ENCODE data around the gene TBC1D16. TPM values are rescaled to one million over a fixed set of nuclear protein-coding genes. Genes with fewer than 3 reads are reported as not detected.

TBC1D16 gene
- total and polyA plus RNA-seq, 2 donors from 2014 or later, result 9.1 to 68.0 TPM

GRCh38 chr17:79948945-79949655, 86.6 kb downstream of the TBC1D16 start:
- Histone ChIP-seq H3K36me3 (ENCODE audit: control insufficient read depth in 2 of 3, insufficient read depth in 3 of 3, low read length in 3 of 3) (peaks cover 0 to 13% (median 9%) of the 10 kb centered on the region in 3 donors), H3K9me3 (ENCODE audit: control insufficient read depth in 2 of 3, insufficient read depth in 1 of 3, low read length in 3 of 3) (no peaks in the 10 kb centered on the region), H3K27ac (ENCODE audit: low read depth in 2 of 2, low read length in 2 of 2) (no peak overlapping the region), H3K9ac (ENCODE audit: low read length in 3 of 3) (no peak overlapping the region), H3K27me3 (ENCODE audit: control insufficient read depth, insufficient read depth, low read length) (no peaks in the 10 kb centered on the region), H3K4me3 (ENCODE audit: low read length in 3 of 3) (no peak overlapping the region), H3K4me1 (ENCODE audit: control insufficient read depth in 2 of 3, insufficient read depth in 2 of 3, low read depth in 1 of 3, low read length in 3 of 3) (peaks cover 0 to 15% (median 15%) of the 10 kb centered on the region in 3 donors)
- no peak for TF ChIP-seq CTCF (IDR thresholded peaks at IDR 0.05; ENCODE audit: borderline replicate concordance, extremely low read depth, insufficient read depth)
- intact Hi-C loops (cut with DNase I), result no loop called here
- peak in 2 of 5 donors; percentile 48 to 60 for DNase-seq
- FAIRE-seq, result no peak

- intact Hi-C loops (cut with DNase I), result no loop called here
- peaks cover 0 to 19% (median 9%) of the 10 kb centered on the region in 3 donors for H3K36me3 ChIP-seq (ENCODE audit: control insufficient read depth in 2 of 3, insufficient read depth in 3 of 3, low read length in 3 of 3)
- no peak for TF ChIP-seq CTCF (IDR thresholded peaks at IDR 0.05; ENCODE audit: borderline replicate concordance, extremely low read depth, insufficient read depth)
Measured at GRCh38 chr17:79948406-79948944, 87.2 kb downstream of the TBC1D16 start.

GRCh38 chr17:79947351-79948031, 88.2 kb downstream of the TBC1D16 start:
- Histone ChIP-seq H3K4me3 (ENCODE audit: low read length in 3 of 3) (no peak overlapping the region), H3K27ac (ENCODE audit: low read depth in 2 of 2, low read length in 2 of 2) (no peak overlapping the region), H3K9ac (ENCODE audit: low read length in 3 of 3) (no peak overlapping the region), H3K36me3 (ENCODE audit: control insufficient read depth in 2 of 3, insufficient read depth in 3 of 3, low read length in 3 of 3) (peaks cover 0 to 19% (median 9%) of the 10 kb centered on the region in 3 donors), H3K9me3 (ENCODE audit: control insufficient read depth in 2 of 3, insufficient read depth in 1 of 3, low read length in 3 of 3) (no peaks in the 10 kb centered on the region), H3K4me1 (ENCODE audit: control insufficient read depth in 2 of 3, insufficient read depth in 2 of 3, low read depth in 1 of 3, low read length in 3 of 3) (peaks cover 0 to 14% (median 7%) of the 10 kb centered on the region in 3 donors), H3K27me3 (ENCODE audit: control insufficient read depth, insufficient read depth, low read length) (no peaks in the 10 kb centered on the region)
- intact Hi-C loops (cut with DNase I), result no loop called here
- FAIRE-seq, result no peak
- no peak for TF ChIP-seq CTCF (IDR thresholded peaks at IDR 0.05; ENCODE audit: borderline replicate concordance, extremely low read depth, insufficient read depth)
- peak in 2 of 5 donors; percentile 41 to 68 for DNase-seq

More at GRCh38 chr17:79948406-79948944, 87.2 kb downstream of the TBC1D16 start:
- FAIRE-seq, result no peak
- no peak overlapping the region for H3K9ac ChIP-seq (ENCODE audit: low read length in 3 of 3)
- peaks cover 0 to 15% (median 15%) of the 10 kb centered on the region in 3 donors for H3K4me1 ChIP-seq (ENCODE audit: control insufficient read depth in 2 of 3, insufficient read depth in 2 of 3, low read depth in 1 of 3, low read length in 3 of 3)
- no peaks in the 10 kb centered on the region for H3K9me3 ChIP-seq (ENCODE audit: control insufficient read depth in 2 of 3, insufficient read depth in 1 of 3, low read length in 3 of 3)
- DNase-seq, result peak in 1 of 5 donors; percentile 29
- no peak overlapping the region for H3K4me3 ChIP-seq (ENCODE audit: low read length in 3 of 3)
- H3K27ac ChIP-seq (ENCODE audit: low read depth in 2 of 2, low read length in 2 of 2), result no peak overlapping the region
- H3K27me3 ChIP-seq (ENCODE audit: control insufficient read depth, insufficient read depth, low read length), result no peaks in the 10 kb centered on the region
